Liver (tissue), 9 donors: Measurements from ENCODE around the gene TMEM273. TPM values are rescaled to one million over a fixed set of nuclear protein-coding genes. Genes with fewer than 3 reads are reported as not detected.

Experiments
- DNase-seq: peaks from one replicate; pipeline ENCODE4 v3.0.0-alpha.2; 2017; ENCODE audit warnings: low spot score
- H3K27ac ChIP-seq, 2 donors: one replicate each; pipeline ENCODE4 v1.7.0; 2013; ENCODE audit warnings: inconsistent platforms in 2 of 2, low read length in 2 of 2, control low read depth in 1 of 2, low read depth in 1 of 2, mild to moderate bottlenecking in 1 of 2
- H3K27me3 ChIP-seq, 4 donors: one replicate each; pipeline versions ENCODE4 v1.6.1 to v1.7.0; 2013; ENCODE audit warnings: low read length in 3 of 4, inconsistent platforms in 1 of 4, mild to moderate bottlenecking in 1 of 4, moderate library complexity in 1 of 4; ENCODE audit not compliant: control insufficient read depth in 4 of 4, insufficient read depth in 4 of 4
- H3K36me3 ChIP-seq, 4 donors: one replicate each; pipeline versions ENCODE4 v1.6.1 to v1.7.0; 2013; ENCODE audit warnings: low read length in 3 of 4, mild to moderate bottlenecking in 3 of 4, low read depth in 1 of 4, moderate library complexity in 1 of 4; ENCODE audit not compliant: control insufficient read depth in 4 of 4, insufficient read depth in 3 of 4
- H3K4me1 ChIP-seq, 4 donors: one replicate each; pipeline versions ENCODE4 v1.6.1 to v1.7.0; 2013; ENCODE audit warnings: low read length in 3 of 4, mild to moderate bottlenecking in 3 of 4, moderate library complexity in 1 of 4; ENCODE audit not compliant: control insufficient read depth in 4 of 4, insufficient read depth in 4 of 4
- H3K4me3 ChIP-seq, 3 donors: one replicate each; pipeline versions ENCODE4 v1.6.1 to v1.7.0; 2013; ENCODE audit warnings: low read length in 3 of 3, control low read depth in 1 of 3, low read depth in 1 of 3, mild to moderate bottlenecking in 1 of 3
- H3K9ac ChIP-seq, 2 donors: one replicate each; pipeline ENCODE4 v1.7.0; 2013; ENCODE audit warnings: low read length in 2 of 2, mild to moderate bottlenecking in 2 of 2, moderate library complexity in 2 of 2, control low read depth in 1 of 2, low read depth in 1 of 2
- H3K9me3 ChIP-seq, 4 donors: one replicate each; pipeline versions ENCODE4 v1.6.1 to v1.7.0; 2013; ENCODE audit warnings: low read length in 3 of 4; ENCODE audit not compliant: control insufficient read depth in 4 of 4
- EGR1 ChIP-seq, 2 donors: IDR thresholded peaks; 2 replicates each; pipeline ENCODE4 v1.6.1; 2016 to 2018; ENCODE audit warnings: antibody characterized with exemption in 2 of 2, low read depth in 2 of 2
- FOXA1 ChIP-seq: IDR thresholded peaks from 2 replicates; pipeline ENCODE4 v1.6.1; 2016; ENCODE audit warnings: antibody characterized with exemption
- FOXA2 ChIP-seq: IDR thresholded peaks from 2 replicates; pipeline ENCODE4 v1.6.1; 2016; ENCODE audit warnings: antibody characterized with exemption
- GABPA ChIP-seq, 2 donors: IDR thresholded peaks in 1 of 2; conservative IDR thresholded peaks in 1 of 2; 2 replicates each; pipeline ENCODE4 v1.6.1; 2016; ENCODE audit warnings: antibody characterized with exemption in 2 of 2, mild to moderate bottlenecking in 1 of 2, moderate library complexity in 1 of 2
- HNF4A ChIP-seq, 2 donors: conservative IDR thresholded peaks; 2 replicates each; pipeline ENCODE4 v1.6.1; 2016; ENCODE audit warnings: antibody characterized with exemption in 2 of 2, mild to moderate bottlenecking in 2 of 2
- HNF4G ChIP-seq: IDR thresholded peaks from 2 replicates; pipeline ENCODE4 v1.6.1; 2016; ENCODE audit warnings: antibody characterized with exemption
- JUND ChIP-seq, 2 donors: IDR thresholded peaks; 2 replicates each; pipeline ENCODE4 v1.6.1; 2016; ENCODE audit warnings: antibody characterized with exemption in 2 of 2
- NR2F2 ChIP-seq: IDR thresholded peaks from 2 replicates; pipeline ENCODE4 v1.6.1; 2016; ENCODE audit warnings: antibody characterized with exemption
- RAD21 ChIP-seq, 2 donors: IDR thresholded peaks; 2 replicates each; pipeline ENCODE4 v1.6.1; 2016; ENCODE audit warnings: antibody characterized with exemption in 2 of 2, mild to moderate bottlenecking in 2 of 2
- RXRA ChIP-seq, 2 donors: IDR thresholded peaks; 2 replicates each; pipeline ENCODE4 v1.6.1; 2017 to 2018; ENCODE audit warnings: antibody characterized with exemption in 2 of 2, mild to moderate bottlenecking in 1 of 2
- SP1 ChIP-seq: IDR thresholded peaks from 2 replicates; pipeline ENCODE4 v1.6.1; 2018; ENCODE audit warnings: antibody characterized with exemption, mild to moderate bottlenecking
- TAF1 ChIP-seq: conservative IDR thresholded peaks from 2 replicates; pipeline ENCODE4 v1.6.1; 2016; ENCODE audit warnings: antibody characterized with exemption, mild to moderate bottlenecking
- YY1 ChIP-seq: IDR thresholded peaks from 2 replicates; pipeline ENCODE4 v1.6.1; 2016; ENCODE audit warnings: antibody characterized with exemption, mild to moderate bottlenecking
- WGBS: extraction: QIAGEN DNeasy Blood & Tissue Kit; methylation state at CpG from one replicate; pipeline ENCODE4 v1.1.7; 2013; 5-methylcytosine and 5-hydroxymethylcytosine counted together
- polyA plus RNA-seq, 2 donors: library from polyadenylated mRNA; stranded (reverse) in 1 of 2; unstranded in 1 of 2; fragments of 200-250 nt in 1 of 2; fragments of >200 nt in 1 of 2; fragmentation: Nextera tagmentation in 1 of 2; extraction: Ambion mirVana in 1 of 2; gene quantifications; one replicate each; pipeline versions ENCODE4 v1.2.1 to v1.2.3, GENCODE V29; 2013 to 2015
- total RNA-seq, 2 donors: library from RNA; depleted of rRNA; stranded (reverse); fragments of >200 nt; gene quantifications; one replicate each; pipeline ENCODE4 v1.2.3, GENCODE V29; 2014
- TF ChIP-seq, protein P1 (sequence below): IDR thresholded peaks from 2 replicates; pipeline ENCODE4 v1.6.1; 2016; ENCODE audit warnings: antibody characterized with exemption
- TF ChIP-seq, protein P2 (sequence below): IDR thresholded peaks from 2 replicates; pipeline ENCODE4 v1.6.1; 2016; ENCODE audit warnings: antibody characterized with exemption, mild to moderate bottlenecking
- TF ChIP-seq, protein P3 (sequence below): IDR thresholded peaks from 2 replicates; pipeline ENCODE4 v1.6.1; 2016; ENCODE audit warnings: antibody characterized with exemption
- TF ChIP-seq, protein P4 (sequence below): IDR thresholded peaks from 2 replicates; pipeline ENCODE4 v1.6.1; 2016; ENCODE audit warnings: antibody characterized with exemption
- TF ChIP-seq, protein P5 (sequence below): fragments of 150-350 bp; IDR thresholded peaks from 2 replicates; pipeline ENCODE4 v1.5.1; 2017; ENCODE audit warnings: improper control_type of control experiment, low read depth, low read length; ENCODE audit not compliant: missing input control
- donor health status: healthy.
- donor health status: healthy.
- donor health status: healthy.
- donor health status: healthy.
- donor health status: healthy.

Gene TMEM273
- total and polyA plus RNA-seq, 4 donors, result 2.5 to 9.5 (median 4.5) TPM

DNA sequence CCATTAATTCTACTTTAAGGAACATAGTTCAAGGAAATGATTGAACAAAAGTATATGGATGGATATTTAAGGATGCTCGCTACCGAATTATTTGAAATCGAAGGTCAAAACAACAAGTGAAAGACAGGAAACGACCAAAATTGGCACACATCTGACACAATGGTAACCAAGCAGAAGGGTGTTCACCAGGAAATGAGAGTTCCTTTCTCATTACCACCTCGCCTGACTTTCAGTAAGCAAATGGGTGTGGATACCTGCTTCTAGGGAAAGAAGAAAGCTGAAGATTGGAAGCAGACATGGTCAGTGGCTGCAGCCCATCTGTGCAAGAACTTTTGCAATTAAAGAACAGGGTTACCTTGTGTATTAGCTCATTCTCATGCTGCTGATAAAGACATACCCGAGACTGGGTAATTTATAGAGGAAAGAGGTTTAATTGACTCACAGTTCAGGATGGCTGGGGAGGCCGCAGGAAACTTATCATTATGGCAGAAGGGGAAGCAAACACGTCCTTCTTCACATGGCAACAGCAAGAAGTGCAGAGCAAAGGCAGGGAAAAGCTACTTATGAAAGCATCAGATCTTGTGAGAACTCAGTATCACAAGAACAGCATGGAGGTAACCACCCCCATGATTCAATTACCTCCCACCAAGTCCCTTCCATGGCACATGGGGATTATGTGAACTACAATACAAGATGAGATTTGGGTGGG, 6.2 kb upstream of the TMEM273 start (continued):
- TF ChIP-seq, protein P1, sequence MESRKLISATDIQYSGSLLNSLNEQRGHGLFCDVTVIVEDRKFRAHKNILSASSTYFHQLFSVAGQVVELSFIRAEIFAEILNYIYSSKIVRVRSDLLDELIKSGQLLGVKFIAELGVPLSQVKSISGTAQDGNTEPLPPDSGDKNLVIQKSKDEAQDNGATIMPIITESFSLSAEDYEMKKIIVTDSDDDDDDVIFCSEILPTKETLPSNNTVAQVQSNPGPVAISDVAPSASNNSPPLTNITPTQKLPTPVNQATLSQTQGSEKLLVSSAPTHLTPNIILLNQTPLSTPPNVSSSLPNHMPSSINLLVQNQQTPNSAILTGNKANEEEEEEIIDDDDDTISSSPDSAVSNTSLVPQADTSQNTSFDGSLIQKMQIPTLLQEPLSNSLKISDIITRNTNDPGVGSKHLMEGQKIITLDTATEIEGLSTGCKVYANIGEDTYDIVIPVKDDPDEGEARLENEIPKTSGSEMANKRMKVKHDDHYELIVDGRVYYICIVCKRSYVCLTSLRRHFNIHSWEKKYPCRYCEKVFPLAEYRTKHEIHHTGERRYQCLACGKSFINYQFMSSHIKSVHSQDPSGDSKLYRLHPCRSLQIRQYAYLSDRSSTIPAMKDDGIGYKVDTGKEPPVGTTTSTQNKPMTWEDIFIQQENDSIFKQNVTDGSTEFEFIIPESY, result no peak
- no peak for TF ChIP-seq HNF4G

DNA sequence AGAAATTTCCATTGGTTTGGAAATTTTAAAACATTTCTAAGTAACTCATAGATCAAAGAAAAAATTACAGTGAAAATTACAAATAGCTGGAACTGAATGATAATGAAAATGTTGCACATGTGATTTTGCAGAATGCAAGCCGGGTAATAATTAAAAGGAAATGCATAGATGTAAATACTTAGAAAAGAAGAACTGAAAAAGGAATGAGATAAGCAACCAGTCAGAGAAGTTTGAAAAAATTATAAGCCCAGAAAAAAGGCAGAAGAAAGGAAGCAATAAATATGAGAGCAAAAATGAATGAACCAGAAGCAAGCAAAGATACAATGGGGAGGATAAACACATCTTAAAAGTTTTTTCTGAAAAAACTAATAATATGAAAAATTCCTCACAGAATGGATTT, 3.2 kb upstream of the TMEM273 start:
- 84% methylated on average over 1 of the region's 1 CpG for WGBS
- no peaks in the 10 kb centered on the region for H3K9me3 ChIP-seq
- H3K36me3 ChIP-seq, result no peaks in the 10 kb centered on the region
- H3K27ac ChIP-seq, result no peak overlapping the region
- H3K27me3 ChIP-seq, result no peaks in the 10 kb centered on the region
- no peak for DNase-seq
- no peak overlapping the region for H3K4me3 ChIP-seq
- TF ChIP-seq YY1 (no peak), RAD21 (IDR thresholded peaks at IDR 0.05) (no peak), EGR1 (IDR thresholded peaks at IDR 0.05; ENCODE audit: low read depth in 2 of 2) (no peak), SP1 (no peak), FOXA2 (no peak), FOXA1 (no peak), RXRA (IDR thresholded peaks at IDR 0.05) (no peak), HNF4A (conservative IDR thresholded peaks at IDR 0.05) (no peak), TAF1 (no peak), JUND (IDR thresholded peaks at IDR 0.05) (no peak), HNF4G (no peak), NR2F2 (no peak), GABPA (IDR thresholded peaks at IDR 0.05 in 1 of 2, conservative IDR thresholded peaks at IDR 0.05 in 1 of 2) (no peak)
- TF ChIP-seq, protein P1, result no peak
- TF ChIP-seq, protein P2, sequence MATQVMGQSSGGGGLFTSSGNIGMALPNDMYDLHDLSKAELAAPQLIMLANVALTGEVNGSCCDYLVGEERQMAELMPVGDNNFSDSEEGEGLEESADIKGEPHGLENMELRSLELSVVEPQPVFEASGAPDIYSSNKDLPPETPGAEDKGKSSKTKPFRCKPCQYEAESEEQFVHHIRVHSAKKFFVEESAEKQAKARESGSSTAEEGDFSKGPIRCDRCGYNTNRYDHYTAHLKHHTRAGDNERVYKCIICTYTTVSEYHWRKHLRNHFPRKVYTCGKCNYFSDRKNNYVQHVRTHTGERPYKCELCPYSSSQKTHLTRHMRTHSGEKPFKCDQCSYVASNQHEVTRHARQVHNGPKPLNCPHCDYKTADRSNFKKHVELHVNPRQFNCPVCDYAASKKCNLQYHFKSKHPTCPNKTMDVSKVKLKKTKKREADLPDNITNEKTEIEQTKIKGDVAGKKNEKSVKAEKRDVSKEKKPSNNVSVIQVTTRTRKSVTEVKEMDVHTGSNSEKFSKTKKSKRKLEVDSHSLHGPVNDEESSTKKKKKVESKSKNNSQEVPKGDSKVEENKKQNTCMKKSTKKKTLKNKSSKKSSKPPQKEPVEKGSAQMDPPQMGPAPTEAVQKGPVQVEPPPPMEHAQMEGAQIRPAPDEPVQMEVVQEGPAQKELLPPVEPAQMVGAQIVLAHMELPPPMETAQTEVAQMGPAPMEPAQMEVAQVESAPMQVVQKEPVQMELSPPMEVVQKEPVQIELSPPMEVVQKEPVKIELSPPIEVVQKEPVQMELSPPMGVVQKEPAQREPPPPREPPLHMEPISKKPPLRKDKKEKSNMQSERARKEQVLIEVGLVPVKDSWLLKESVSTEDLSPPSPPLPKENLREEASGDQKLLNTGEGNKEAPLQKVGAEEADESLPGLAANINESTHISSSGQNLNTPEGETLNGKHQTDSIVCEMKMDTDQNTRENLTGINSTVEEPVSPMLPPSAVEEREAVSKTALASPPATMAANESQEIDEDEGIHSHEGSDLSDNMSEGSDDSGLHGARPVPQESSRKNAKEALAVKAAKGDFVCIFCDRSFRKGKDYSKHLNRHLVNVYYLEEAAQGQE, result no peak
- TF ChIP-seq, protein P3, sequence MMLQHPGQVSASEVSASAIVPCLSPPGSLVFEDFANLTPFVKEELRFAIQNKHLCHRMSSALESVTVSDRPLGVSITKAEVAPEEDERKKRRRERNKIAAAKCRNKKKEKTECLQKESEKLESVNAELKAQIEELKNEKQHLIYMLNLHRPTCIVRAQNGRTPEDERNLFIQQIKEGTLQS, result no peak
- TF ChIP-seq, protein P4, sequence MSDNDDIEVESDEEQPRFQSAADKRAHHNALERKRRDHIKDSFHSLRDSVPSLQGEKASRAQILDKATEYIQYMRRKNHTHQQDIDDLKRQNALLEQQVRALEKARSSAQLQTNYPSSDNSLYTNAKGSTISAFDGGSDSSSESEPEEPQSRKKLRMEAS, result no peak
- TF ChIP-seq, protein P5, sequence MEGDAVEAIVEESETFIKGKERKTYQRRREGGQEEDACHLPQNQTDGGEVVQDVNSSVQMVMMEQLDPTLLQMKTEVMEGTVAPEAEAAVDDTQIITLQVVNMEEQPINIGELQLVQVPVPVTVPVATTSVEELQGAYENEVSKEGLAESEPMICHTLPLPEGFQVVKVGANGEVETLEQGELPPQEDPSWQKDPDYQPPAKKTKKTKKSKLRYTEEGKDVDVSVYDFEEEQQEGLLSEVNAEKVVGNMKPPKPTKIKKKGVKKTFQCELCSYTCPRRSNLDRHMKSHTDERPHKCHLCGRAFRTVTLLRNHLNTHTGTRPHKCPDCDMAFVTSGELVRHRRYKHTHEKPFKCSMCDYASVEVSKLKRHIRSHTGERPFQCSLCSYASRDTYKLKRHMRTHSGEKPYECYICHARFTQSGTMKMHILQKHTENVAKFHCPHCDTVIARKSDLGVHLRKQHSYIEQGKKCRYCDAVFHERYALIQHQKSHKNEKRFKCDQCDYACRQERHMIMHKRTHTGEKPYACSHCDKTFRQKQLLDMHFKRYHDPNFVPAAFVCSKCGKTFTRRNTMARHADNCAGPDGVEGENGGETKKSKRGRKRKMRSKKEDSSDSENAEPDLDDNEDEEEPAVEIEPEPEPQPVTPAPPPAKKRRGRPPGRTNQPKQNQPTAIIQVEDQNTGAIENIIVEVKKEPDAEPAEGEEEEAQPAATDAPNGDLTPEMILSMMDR, result no peak
- no peak overlapping the region for H3K9ac ChIP-seq
- H3K4me1 ChIP-seq, result peaks cover 0 to 3% (median 0%) of the 10 kb centered on the region in 4 donors
